Astrocyte of the cerebellum (primary cell): ENCODE results near the gene KCTD4.
"Not testable (repeated sequence)": the region's sequence is repeated elsewhere in the genome, so short reads cannot be mapped to it uniquely, and the experiment has no call there.

ENCODE experiments used
- DNase-seq: peaks from one replicate; pipeline ENCODE4 v3.0.0-alpha.2; 2011; ENCODE audit warnings: low read depth
- H3K4me3 ChIP-seq: 2 replicates; pipeline ENCODE4 v1.5.1; 2011; ENCODE audit warnings: mild to moderate bottlenecking, low read depth, low read length, moderate library complexity
- in situ Hi-C: cut with HindIII; loops from 2 replicates; pipeline ENCODE4 v1.10.0; 2017; ENCODE audit warnings: low sequenced_read_pairs
- TF ChIP-seq, protein P1 (sequence below): IDR thresholded peaks from 2 replicates; pipeline ENCODE4 v1.5.1; 2012; ENCODE audit warnings: low read length, low read depth, moderate library complexity, mild to moderate bottlenecking; ENCODE audit errors: missing control alignments

KCTD4 gene

DNA sequence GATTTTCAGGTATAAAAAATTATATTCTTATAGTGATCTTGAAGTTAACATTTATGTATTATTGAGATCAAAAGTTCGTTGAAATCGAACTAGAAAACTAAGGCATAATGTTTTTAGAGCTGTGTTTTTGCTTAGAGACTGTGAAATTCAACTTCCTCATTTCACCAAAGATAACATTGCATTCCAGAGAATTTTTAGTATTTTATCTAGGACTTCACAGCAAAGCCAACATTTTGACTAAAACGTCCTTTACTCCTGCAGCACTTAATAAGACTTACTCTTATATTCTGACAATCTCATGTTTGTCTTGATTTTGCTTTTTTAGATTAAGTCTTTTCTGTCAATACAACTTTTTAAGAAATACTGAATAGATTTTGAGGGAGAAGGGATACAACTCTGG, 4.7 kb downstream of the KCTD4 start:
- TF ChIP-seq, protein P1, sequence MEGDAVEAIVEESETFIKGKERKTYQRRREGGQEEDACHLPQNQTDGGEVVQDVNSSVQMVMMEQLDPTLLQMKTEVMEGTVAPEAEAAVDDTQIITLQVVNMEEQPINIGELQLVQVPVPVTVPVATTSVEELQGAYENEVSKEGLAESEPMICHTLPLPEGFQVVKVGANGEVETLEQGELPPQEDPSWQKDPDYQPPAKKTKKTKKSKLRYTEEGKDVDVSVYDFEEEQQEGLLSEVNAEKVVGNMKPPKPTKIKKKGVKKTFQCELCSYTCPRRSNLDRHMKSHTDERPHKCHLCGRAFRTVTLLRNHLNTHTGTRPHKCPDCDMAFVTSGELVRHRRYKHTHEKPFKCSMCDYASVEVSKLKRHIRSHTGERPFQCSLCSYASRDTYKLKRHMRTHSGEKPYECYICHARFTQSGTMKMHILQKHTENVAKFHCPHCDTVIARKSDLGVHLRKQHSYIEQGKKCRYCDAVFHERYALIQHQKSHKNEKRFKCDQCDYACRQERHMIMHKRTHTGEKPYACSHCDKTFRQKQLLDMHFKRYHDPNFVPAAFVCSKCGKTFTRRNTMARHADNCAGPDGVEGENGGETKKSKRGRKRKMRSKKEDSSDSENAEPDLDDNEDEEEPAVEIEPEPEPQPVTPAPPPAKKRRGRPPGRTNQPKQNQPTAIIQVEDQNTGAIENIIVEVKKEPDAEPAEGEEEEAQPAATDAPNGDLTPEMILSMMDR = no peak
- DNase-seq = no peak
- H3K4me3 ChIP-seq = no peak overlapping the region
- in situ Hi-C loops = no loop called here

DNA sequence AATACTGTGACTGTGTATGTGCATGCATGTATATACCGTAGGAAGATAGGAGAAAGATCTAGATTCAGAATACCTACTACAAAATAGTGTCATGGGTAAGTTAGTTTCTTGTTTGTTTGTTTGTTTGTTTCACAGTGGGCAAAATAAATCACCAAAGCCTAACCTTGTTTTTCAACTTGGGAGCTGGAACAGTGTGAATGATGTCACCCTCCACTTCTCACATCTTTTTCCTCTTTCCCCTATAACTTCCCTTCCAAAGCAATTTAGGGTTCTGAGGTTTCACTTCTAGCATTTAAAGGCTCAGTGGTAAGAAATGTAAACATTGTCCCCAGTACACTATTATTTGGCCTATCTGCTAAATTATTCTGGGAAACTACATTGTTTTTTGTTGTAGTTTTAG, 5.4 kb downstream of the KCTD4 start:
- TF ChIP-seq, protein P1 = no peak
- in situ Hi-C loops = no loop called here
- H3K4me3 ChIP-seq = no peak overlapping the region
- no peak for DNase-seq

DNA sequence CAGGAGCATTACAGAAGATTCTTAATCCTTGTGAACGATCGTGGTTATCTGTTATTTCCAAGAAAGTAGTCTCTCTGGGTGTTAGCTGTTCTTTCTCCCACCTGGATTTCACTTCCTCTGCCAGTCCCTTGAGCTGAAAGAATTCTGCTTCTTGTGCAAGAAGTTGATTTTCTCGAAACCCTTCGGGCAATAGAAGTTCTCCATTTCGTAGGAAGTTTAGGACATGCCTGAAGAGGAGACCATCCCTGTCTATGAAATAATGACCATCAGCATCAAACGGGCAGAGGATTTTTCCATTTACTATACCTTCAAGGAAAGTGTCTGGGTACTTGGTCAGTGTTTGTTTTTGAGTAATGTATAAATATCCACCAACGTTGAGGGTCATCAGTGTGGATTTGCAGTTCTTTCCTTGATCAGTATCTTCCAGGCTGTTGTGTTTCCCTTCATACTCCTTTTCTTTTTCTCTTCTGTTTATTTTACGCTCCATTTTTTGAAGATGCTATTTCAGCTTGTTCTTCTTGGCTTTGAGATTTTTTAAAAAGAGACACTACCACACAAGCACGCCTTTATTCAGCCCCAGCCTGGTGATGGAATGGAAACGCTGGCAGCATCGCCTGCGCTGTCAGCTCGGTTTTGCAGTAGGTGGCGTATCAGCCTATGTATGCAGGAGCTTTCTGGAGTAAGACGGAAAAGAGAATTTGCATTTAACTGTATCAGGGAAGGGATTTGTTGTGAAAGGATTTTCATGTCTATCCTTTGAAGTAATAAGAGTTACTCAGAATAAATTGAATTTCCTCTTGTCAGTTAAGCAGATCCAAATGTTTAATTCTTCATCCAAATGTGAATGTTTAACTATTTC, 6.5 kb downstream of the KCTD4 start:
- TF ChIP-seq, protein P1 = peak; percentile 63
- in situ Hi-C loops = no loop called here
- H3K4me3 ChIP-seq = no peak overlapping the region
- DNase-seq = no peak

DNA sequence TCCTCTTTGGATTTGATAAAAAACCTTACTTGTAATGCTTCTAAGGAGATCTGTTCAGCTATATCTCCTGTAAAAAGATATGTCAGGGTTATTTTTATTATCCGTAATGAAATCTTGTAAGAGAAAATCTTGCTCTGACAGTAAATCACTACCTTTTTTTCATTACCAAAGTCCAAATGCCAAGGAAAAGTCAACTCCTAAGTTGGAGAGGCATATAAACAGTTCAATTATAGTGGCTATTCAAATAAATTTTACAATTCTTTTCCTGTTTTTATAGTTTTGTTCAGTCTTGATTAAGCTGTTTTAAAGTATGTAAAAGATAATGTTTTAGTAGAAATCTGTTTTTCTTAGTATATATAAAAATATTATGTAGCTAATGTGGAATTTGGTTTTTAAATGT, 9.0 kb downstream of the KCTD4 start:
- DNase-seq = no peak
- in situ Hi-C loops = no loop called here
- H3K4me3 ChIP-seq = no peak overlapping the region
- TF ChIP-seq, protein P1 = no peak

DNA sequence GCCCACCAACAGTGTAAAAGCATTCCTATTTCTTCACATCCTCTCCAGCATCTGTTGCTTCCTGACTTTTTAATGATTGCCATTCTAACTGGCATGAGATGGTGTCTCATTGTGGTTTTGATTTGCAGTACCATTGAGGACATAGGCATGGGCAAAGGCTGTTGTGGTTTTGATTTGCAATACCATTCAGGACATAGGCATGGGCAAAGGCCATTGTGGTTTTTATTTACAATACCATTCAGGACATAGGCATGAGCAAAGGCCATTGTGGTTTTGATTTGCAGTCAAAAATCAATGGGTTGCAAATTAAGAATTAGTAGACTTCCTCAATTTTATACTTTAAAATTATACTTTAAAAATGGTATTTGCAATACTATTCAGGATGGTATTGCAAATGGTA, 11.3 kb downstream of the KCTD4 start:
- DNase-seq = peak; percentile 38
- in situ Hi-C loops, H3K4me3 ChIP-seq: not testable (repeated sequence)

DNA sequence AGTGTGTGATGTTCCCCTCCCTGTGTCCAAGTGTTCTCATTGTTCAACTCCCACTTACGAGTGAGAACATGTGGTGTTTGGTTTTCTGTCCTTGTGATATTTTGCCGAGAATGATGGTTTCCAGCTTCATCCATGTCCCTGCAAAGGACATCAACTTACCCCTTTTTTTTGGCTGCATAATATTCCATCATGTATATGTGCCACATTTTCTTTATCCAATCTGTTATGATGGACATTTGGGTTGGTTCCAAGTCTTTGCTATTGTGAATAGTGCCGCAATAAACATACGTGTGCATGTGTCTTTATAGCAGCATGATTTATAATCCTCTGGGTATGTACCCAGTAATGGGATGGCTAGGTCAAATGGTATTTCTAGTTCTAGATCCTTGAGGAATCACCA, 11.8 kb downstream of the KCTD4 start:
- in situ Hi-C loops, H3K4me3 ChIP-seq, DNase-seq: not testable (repeated sequence)

DNA sequence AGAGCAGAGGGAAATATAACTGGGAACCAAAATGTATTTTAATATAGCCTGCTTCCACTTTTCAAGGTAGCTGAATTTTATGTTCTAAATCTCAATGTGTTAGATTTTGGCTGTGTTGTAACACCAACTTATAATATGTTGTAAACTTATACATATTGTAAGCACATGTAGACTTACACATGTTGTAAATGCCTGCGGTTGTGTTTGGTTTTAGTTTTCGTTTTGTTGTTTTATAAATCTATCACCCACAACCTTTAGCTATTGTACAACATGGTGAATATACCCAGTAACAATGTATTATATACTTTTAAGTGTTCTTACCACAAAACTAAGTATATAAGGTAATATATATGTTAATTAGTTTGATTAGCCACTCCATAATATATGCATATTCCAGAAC, 15.6 kb downstream of the KCTD4 start:
- no peak for DNase-seq
- no peak overlapping the region for H3K4me3 ChIP-seq
- in situ Hi-C loops = no loop called here
- TF ChIP-seq, protein P1 = no peak

DNA sequence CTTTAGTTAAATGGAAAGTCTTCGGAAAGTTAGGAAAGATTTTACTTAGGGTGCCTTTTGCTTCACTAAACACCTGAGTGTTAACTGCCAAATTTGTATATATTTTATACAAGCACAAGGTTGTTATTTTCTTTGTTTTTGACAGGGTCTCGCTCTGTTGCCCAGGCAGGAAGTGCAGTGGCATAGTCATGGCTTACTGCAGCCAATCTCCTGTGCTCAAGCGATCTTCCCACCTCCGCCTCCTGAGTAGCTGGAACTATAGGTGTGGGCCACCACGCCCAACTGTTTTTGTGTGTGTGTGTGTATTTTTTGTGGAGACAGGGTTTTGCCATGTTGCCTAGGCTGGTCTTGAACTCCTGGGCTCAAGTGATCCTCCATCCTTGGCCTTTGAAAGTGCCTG, 16.2 kb downstream of the KCTD4 start:
- TF ChIP-seq, protein P1 = no peak
- in situ Hi-C loops = no loop called here
- DNase-seq = no peak
- no peak overlapping the region for H3K4me3 ChIP-seq
